ENCODE data around the gene DNALI1.
A peak's percentile ranks its signal among the peaks of the same experiment; 100 is the strongest.
"Not testable (repeated sequence)": the region's sequence is repeated elsewhere in the genome, so short reads cannot be mapped to it uniquely, and the experiment has no call there.

The DNALI1 gene

GRCh38 chr1:37556712-37557196 is at the start of gene DNALI1:
Gene DNALI1 (plus strand): TSS chr1:37556940. CDS start chr1:37556995, 55 bp downstream.
- peak; percentile 76 for DNase-seq

GRCh38 chr1:37509181-37509580 is 47.6 kb upstream of the DNALI1 start:
- no peak for DNase-seq

- peak; percentile 12 for DNase-seq
These were observed 42.9 kb upstream of the DNALI1 start for GRCh38 chr1:37513795-37514349.

- DNase-seq = peak; percentile 33
These were observed 42.2 kb upstream of the DNALI1 start, which contains the start of gene MEAF6 for GRCh38 chr1:37514350-37515184. Gene MEAF6 (minus strand): TSS chr1:37514766. CDS start chr1:37514746, 20 bp downstream.

- DNase-seq = peak; percentile 18
These were observed 41.3 kb upstream of the DNALI1 start for GRCh38 chr1:37515185-37516034.

GRCh38 chr1:37517569-37517968 is 39.2 kb upstream of the DNALI1 start:
- no peak for DNase-seq

- not testable (repeated sequence) for DNase-seq
These were observed 38.5 kb upstream of the DNALI1 start for GRCh38 chr1:37518241-37518640.

GRCh38 chr1:37518929-37519328 is 37.8 kb upstream of the DNALI1 start:
- DNase-seq = not testable (repeated sequence)

GRCh38 chr1:37519613-37520012 is 37.1 kb upstream of the DNALI1 start:
- DNase-seq = no peak

GRCh38 chr1:37529888-37530287 is 26.9 kb upstream of the DNALI1 start:
- not testable (repeated sequence) for DNase-seq

GRCh38 chr1:37532418-37533156 is 24.2 kb upstream of the DNALI1 start:
- DNase-seq = not testable (repeated sequence)

- no peak for DNase-seq
These were observed 23.2 kb upstream of the DNALI1 start for GRCh38 chr1:37533317-37534093.

- no peak for DNase-seq
These were observed 19.4 kb upstream of the DNALI1 start for GRCh38 chr1:37537378-37537777.

- DNase-seq = not testable (repeated sequence)
These were observed 17.6 kb upstream of the DNALI1 start for GRCh38 chr1:37539154-37539553.

GRCh38 chr1:37540036-37540785 is 16.5 kb upstream of the DNALI1 start:
- no peak for DNase-seq

- DNase-seq = no peak
These were observed 12.2 kb upstream of the DNALI1 start for GRCh38 chr1:37544530-37544929.

- DNase-seq = no peak
These were observed 11.7 kb upstream of the DNALI1 start for GRCh38 chr1:37545019-37545418.

GRCh38 chr1:37549341-37549740 is 7.4 kb upstream of the DNALI1 start:
- DNase-seq = no peak

- DNase-seq = no peak
These were observed 3.2 kb upstream of the DNALI1 start for GRCh38 chr1:37553598-37553926.

GRCh38 chr1:37553927-37554808 is 2.6 kb upstream of the DNALI1 start, which contains the start of gene SNIP1:
Gene SNIP1 (minus strand): TSS chr1:37554293. CDS start chr1:37554229, 64 bp downstream.
- DNase-seq = peak; percentile 77

All from NCI-H748 treated with DMSO at 0.1 percent for 48 hours (cell line).